Glutamatergic neuron (in vitro differentiated cells): ENCODE data around the gene FBXO5. TPM values are rescaled to one million over a fixed set of nuclear protein-coding genes. Genes with fewer than 3 reads are reported as not detected.

Source experiments
- DNase-seq: peaks from one replicate; pipeline ENCODE4 v3.0.0; 2022
- H3K27ac Mint-ChIP-seq: one replicate; pipeline ENCODE4 v1.8.0; 2020; ENCODE audit warnings: mild to moderate bottlenecking, mixed read lengths, inconsistent platforms; ENCODE audit not compliant: unreplicated experiment
- H3K27me3 Mint-ChIP-seq: one replicate; pipeline ENCODE4 v1.8.0; 2020; ENCODE audit warnings: mild to moderate bottlenecking, moderate library complexity, mixed read lengths, inconsistent platforms; ENCODE audit not compliant: unreplicated experiment
- H3K36me3 Mint-ChIP-seq: one replicate; pipeline ENCODE4 v1.8.0; 2020; ENCODE audit warnings: mild to moderate bottlenecking, mixed read lengths, inconsistent platforms; ENCODE audit not compliant: unreplicated experiment
- H3K4me1 Mint-ChIP-seq: one replicate; pipeline ENCODE4 v1.8.0; 2020; ENCODE audit warnings: mild to moderate bottlenecking, low read depth, mixed read lengths, inconsistent platforms; ENCODE audit not compliant: unreplicated experiment
- H3K4me3 Mint-ChIP-seq: one replicate; pipeline ENCODE4 v1.8.0; 2020; ENCODE audit warnings: mild to moderate bottlenecking, mixed read lengths, inconsistent platforms; ENCODE audit not compliant: unreplicated experiment
- H3K9me3 Mint-ChIP-seq: one replicate; pipeline ENCODE4 v1.8.0; 2020; ENCODE audit warnings: mild to moderate bottlenecking, moderate library complexity, mixed read lengths, inconsistent platforms; ENCODE audit not compliant: unreplicated experiment
- total RNA-seq: library from RNA; stranded (reverse); fragmentation: NEBNext Ultra II Directional; extraction: Animal tissue kit (Norgen Biotek cat#: 25700); gene quantifications from one replicate; pipeline ENCODE4 v1.2.1, GENCODE V29; 2021; ENCODE audit not compliant: unreplicated experiment
- TF ChIP-seq, protein P1 (sequence below): fragments of 200-600 bp; sonication (generic); IDR thresholded peaks from one replicate; pipeline ENCODE4 v1.5.0; 2021; ENCODE audit not compliant: partially characterized antibody, unreplicated experiment

The FBXO5 gene
- total RNA-seq, 1 donor from 2014 or later, result 6.2 TPM

DNA sequence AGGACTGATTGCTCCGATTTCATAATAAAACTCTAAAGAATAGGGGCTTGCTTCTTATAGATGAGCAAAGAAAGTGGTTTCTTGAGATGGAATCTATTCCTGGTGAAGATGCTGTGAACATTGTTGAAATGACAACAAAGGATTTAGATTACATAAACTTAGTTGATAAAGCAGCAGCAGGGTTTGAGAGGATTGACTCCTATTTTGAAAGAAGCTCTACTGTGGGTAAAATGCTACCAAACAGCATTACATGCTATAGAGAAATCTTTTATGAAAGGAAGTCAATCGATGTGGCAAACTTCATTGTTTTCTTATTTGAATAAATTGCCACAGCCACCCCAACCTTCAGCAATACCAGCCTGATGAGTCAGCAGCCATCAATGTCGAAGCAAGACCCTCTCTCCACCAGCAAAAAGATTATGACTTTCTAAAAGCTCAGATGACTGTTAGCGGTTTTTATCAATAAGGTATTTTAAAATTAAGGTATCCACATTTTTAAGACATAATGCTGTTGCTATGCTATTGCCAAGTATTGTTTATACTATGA lies 32.3 kb upstream of the FBXO5 start:
- DNase-seq, result no peak
- H3K27me3 Mint-ChIP-seq, result no peaks in the 10 kb centered on the region
- TF ChIP-seq, protein P1, sequence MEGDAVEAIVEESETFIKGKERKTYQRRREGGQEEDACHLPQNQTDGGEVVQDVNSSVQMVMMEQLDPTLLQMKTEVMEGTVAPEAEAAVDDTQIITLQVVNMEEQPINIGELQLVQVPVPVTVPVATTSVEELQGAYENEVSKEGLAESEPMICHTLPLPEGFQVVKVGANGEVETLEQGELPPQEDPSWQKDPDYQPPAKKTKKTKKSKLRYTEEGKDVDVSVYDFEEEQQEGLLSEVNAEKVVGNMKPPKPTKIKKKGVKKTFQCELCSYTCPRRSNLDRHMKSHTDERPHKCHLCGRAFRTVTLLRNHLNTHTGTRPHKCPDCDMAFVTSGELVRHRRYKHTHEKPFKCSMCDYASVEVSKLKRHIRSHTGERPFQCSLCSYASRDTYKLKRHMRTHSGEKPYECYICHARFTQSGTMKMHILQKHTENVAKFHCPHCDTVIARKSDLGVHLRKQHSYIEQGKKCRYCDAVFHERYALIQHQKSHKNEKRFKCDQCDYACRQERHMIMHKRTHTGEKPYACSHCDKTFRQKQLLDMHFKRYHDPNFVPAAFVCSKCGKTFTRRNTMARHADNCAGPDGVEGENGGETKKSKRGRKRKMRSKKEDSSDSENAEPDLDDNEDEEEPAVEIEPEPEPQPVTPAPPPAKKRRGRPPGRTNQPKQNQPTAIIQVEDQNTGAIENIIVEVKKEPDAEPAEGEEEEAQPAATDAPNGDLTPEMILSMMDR, result no peak
- H3K4me3 Mint-ChIP-seq, result no peak overlapping the region
- H3K9me3 Mint-ChIP-seq, result no peaks in the 10 kb centered on the region
- no peak overlapping the region for H3K27ac Mint-ChIP-seq
- no peaks in the 10 kb centered on the region for H3K36me3 Mint-ChIP-seq
- H3K4me1 Mint-ChIP-seq, result no peaks in the 10 kb centered on the region

DNA sequence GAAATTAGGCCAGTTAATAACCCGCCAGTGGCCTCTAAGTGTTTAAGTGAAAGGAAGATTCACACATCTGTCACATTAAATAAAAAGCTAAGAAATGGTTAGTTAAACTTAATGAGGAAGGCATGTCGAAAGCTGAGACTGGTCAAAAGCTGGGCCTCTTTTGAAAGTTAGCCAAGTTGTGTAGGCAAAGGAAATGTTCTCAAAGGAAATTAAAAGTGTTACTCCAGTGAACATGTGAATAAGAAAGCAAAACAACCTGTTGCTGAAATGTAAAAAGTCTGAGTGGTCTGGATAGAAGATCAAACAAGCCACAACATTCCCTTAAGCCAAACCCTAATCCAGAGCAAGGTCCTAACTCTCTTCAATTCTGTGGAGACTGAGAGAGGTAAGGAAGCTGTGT lies 30.6 kb upstream of the FBXO5 start:
- H3K4me3 Mint-ChIP-seq, result no peak overlapping the region
- no peaks in the 10 kb centered on the region for H3K36me3 Mint-ChIP-seq
- no peak overlapping the region for H3K27ac Mint-ChIP-seq
- H3K27me3 Mint-ChIP-seq, result no peaks in the 10 kb centered on the region
- no peaks in the 10 kb centered on the region for H3K9me3 Mint-ChIP-seq
- DNase-seq, result no peak
- TF ChIP-seq, protein P1, result no peak
- no peaks in the 10 kb centered on the region for H3K4me1 Mint-ChIP-seq

GRCh38 chr6:153012856-153013255 lies 30.0 kb upstream of the FBXO5 start:
- no peak overlapping the region for H3K4me3 Mint-ChIP-seq
- DNase-seq, result no peak
- TF ChIP-seq, protein P1, result no peak
- H3K9me3 Mint-ChIP-seq, result no peaks in the 10 kb centered on the region
- no peaks in the 10 kb centered on the region for H3K4me1 Mint-ChIP-seq
- no peaks in the 10 kb centered on the region for H3K27me3 Mint-ChIP-seq
- no peaks in the 10 kb centered on the region for H3K36me3 Mint-ChIP-seq
- H3K27ac Mint-ChIP-seq, result no peak overlapping the region

GRCh38 chr6:153003366-153003690 lies 20.5 kb upstream of the FBXO5 start:
- H3K27me3 Mint-ChIP-seq, result peaks cover 11% of the 10 kb centered on the region
- DNase-seq, result no peak
- H3K27ac Mint-ChIP-seq, result peak overlapping the region; percentile 96
- no peaks in the 10 kb centered on the region for H3K36me3 Mint-ChIP-seq
- peaks cover 17% of the 10 kb centered on the region for H3K4me1 Mint-ChIP-seq
- TF ChIP-seq, protein P1, result no peak
- peak overlapping the region; percentile 98 for H3K4me3 Mint-ChIP-seq
- H3K9me3 Mint-ChIP-seq, result peaks cover 5% of the 10 kb centered on the region

- H3K27me3 Mint-ChIP-seq, result peaks cover 11% of the 10 kb centered on the region
- peak within 1 kb of the TSS; percentile 98 for H3K4me3 Mint-ChIP-seq
- no peaks in the 10 kb centered on the region for H3K36me3 Mint-ChIP-seq
- H3K4me1 Mint-ChIP-seq, result peaks cover 17% of the 10 kb centered on the region
- TF ChIP-seq, protein P1, result no peak
- peak; percentile 92 for DNase-seq
- peaks cover 5% of the 10 kb centered on the region for H3K9me3 Mint-ChIP-seq
- peak within 1 kb of the TSS; percentile 96 for H3K27ac Mint-ChIP-seq
Observed at GRCh38 chr6:153002613-153003365, 19.9 kb upstream of the FBXO5 start, which contains the start of gene MTRF1L. MTRF1L (minus strand) TSS chr6:153002709; CDS start chr6:153002685, 24 bp downstream.
